Measurements from ENCODE around the gene NPLOC4. TPM values are rescaled to one million over a fixed set of nuclear protein-coding genes. Genes with fewer than 3 reads are reported as not detected.

Gene NPLOC4
- total RNA-seq, 2 donors from 2014 or later, result 77.7 to 87.3 TPM

DNA sequence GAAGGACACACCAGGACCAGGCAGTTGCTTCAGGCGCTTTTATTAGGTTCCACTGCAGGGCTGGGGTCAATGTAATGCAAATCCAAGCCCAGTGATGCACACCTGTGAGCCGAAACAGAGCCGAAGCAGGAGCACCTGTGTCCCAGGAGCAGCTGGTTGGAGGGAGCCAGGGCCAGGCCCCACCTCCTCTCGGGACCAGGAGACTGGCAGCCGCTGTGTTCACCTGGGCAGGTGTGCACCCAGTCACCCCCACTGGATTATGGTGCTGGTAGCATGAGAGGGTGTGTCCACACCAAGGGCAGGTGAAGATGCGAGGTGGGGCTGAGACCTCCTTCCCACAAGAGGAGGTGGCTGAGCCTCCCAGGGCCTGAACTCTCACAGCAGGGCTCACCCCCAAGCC lies 80.0 kb downstream of the NPLOC4 start:
- no peak for DNase-seq (ENCODE audit: low spot score)
- intact Hi-C loops (cut with DNase I), result loop anchor here in 1 of 2 donors (5.0 kb wide), 1 partner anchor 45 kb away; no protein-coding TSS in a partner anchor

DNA sequence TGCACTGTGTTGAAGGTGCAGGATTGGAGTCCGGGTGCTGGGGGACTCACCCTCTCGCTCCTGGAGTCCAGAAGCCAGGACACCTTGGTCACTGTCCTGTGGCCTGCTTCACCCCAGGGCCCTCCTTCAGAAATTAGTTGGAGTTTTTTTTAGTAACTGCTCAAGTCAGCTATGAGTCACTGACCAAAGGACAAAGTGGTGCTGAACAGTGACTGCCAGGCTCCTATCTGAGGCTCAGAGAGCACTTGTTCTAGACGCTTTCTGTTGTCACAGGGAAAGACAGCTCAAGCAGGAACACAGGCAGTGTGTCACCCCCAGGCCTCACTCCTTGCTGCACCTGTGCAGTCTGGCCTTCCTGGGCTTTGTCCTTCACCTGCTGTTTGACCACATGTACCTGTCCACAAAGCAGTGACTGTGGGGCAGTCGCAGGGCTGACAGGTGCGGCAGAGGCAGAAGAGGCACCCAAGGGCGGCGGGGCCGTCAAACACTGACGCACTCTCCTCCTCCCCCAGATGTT lies 80.7 kb downstream of the NPLOC4 start:
- intact Hi-C loops (cut with DNase I), result loop anchor here in 1 of 2 donors (5.0 kb wide), 1 partner anchor 46 kb away; no protein-coding TSS in a partner anchor
- no peak for DNase-seq (ENCODE audit: low spot score)

DNA sequence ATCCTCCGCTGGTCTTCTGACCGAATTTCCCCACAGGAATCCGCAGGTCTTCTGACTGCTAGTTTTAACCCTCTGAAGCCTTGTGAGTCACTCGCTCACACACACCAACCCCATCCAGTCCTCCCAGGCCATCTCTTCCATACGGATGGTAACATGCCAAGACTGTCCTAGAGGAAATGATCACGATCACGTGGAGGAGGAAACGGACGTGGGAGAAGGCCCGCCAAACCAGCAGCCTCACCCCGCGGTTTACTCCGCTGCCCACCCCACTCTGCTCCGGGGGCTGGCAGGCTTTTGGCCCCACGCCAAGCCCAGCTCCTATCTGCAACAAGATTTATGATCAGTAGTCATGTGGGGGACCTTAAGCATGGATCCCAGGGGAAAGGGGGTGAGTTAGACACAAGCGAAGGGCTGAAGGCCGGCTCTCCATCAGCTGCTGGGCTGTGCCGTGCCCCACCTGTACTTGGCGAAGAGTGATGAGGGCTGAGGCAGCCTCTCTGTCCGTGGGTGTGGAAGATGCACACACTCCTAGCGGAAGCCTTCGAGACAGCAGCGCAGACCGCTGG lies 83.2 kb downstream of the NPLOC4 start:
- DNase-seq (ENCODE audit: low spot score), result no peak
- intact Hi-C loops (cut with DNase I), result no loop called here

DNA sequence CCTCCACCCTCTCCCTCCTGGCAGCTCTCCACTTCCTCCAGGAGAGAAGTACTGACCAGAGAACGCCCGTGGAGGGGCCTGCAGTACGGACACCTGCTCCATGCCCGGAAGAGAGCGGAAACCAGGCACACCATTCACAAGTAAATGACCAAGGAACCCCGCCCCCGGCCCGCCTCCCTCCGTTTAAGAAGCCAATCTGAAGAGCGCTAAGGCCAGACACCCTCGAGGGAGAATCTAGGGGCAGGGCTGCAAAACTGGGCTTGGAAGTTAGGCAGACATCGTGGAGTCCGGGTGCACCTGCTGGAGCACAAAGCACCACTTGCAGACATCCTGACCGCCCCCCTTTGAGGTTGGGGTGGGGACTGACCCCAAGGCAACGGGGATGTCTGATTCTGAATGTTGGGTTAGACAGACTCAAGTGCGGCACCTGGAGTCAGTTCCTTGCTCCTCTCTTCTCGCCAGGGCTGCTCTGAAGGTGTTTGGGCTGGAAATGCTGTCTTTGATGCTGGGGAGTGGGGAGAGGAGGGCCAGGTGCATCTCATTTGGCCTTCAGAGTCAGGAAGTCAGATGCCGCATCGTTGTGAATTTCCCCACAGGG lies 83.8 kb downstream of the NPLOC4 start:
- intact Hi-C loops (cut with DNase I), result no loop called here
- peak; percentile 91 for DNase-seq (ENCODE audit: low spot score)

DNA sequence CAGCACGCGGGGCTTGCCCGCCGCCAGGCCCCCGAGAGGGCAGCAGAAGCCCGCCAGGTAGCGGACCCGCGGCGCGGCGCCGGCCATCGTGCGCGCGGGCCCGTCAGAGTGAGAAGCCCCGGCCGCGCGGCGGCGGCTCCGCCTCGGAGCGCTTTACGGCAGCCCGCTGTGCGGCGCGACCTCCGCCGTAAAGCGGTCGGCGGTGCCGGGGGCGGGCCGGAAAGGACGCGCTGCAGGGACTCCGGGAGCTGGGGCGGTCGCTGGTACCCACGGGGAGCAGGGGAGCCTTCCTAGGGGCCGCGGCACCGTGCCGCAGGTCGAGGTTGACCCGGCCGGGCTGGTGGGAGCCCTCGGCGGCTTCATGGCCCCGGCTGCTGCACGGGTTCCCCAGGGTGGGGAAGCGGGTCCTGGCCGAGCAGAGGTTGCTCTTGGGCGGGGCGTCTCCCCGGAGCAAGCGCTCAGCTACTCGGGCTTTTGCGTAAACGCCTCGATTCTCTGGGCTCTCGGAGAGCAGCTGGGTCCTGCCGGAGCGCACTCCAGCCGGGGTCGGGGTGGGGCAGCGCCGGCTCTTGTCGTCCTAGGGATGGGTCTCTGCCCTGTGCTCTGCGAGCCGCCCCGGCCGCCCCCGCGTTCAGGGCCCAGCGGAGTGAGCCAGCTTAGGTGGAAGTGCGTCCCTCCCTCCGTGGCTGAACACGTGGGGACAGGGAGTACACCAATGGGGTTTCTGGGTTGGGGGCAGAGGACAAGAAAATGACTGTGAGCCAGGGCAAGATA lies 84.5 kb downstream of the NPLOC4 start, which contains the start of gene FAAP100:
Gene FAAP100, minus strand, starts transcription at position 110 of the 774 bp plus-strand sequence. Its CDS starts 23 bp downstream, at position 87.
- DNase-seq (ENCODE audit: low spot score), result peak; percentile 95

DNA sequence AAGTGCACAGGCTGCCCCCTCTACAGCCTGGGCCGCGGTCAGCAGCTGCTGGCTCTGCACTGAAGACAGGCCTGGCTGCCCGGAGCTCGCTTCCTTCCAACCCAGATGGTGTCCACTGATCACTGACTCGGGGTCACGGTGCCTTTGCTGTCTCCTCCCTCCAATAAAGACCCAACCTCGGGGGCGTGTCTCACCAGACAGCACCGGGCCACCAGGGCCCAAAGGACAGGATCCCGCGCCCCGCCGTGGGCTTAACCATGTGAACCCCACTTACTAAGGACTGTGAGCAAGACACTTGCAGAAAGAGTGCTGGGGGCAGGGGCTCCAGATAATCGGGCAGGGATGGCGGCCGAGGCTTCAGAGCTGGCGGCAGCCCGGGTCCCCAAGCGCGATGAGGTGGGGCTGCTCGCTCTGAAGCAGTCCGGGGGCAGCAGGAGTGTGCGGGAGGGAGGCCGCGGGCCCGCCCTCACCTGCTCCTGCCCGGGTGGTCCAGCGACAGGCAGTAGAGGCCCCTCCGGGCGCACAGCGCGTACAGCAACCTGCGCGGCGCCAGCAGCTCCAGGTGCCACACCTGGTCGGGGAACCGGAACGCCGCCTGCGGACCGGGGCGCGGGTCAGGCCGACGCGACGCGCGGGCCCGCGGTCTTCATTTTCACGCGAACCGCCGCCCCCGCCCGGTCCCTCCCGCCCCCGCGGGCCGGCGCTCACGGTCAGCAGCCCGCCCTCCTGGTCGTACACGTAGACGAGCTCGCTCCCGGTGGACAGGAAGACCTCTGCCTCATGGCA lies 85.3 kb downstream of the NPLOC4 start:
- intact Hi-C loops (cut with DNase I), result no loop called here
- no peak for DNase-seq (ENCODE audit: low spot score)

More for the DNA sequence above, 84.5 kb downstream of the NPLOC4 start, which contains the start of gene FAAP100:
- intact Hi-C loops (cut with DNase I), result no loop called here

DNA sequence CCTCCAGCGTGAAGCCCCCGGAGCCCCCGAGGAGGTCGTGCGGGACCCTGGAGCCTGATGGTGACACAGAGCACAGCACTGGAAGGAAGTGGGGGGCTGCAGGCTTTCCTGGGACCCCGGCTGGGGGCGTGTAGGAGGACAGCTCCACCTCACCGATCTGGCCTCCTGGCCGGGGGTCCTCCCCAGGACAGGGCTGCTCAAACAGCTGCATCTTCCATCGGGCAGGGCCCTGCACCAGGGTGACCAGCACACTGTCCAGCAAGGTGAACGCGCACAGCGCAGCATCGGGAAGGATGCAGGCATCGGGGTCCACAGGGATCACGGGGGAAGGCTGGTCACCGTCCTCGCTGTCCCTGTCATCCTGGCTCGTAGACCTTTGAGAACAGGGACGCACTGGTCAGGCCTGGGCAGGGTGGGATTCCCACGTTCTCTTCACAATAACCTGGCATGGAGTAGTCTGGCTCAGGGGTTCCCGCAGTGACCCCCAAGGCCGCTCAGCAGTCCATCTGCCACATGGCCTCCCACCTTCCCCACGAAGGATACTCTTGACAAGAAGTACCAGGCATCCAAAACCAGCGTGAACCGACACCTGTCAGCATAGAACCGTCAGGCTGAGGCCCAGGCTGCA lies 86.0 kb downstream of the NPLOC4 start:
- intact Hi-C loops (cut with DNase I), result no loop called here
- DNase-seq (ENCODE audit: low spot score), result no peak

DNA sequence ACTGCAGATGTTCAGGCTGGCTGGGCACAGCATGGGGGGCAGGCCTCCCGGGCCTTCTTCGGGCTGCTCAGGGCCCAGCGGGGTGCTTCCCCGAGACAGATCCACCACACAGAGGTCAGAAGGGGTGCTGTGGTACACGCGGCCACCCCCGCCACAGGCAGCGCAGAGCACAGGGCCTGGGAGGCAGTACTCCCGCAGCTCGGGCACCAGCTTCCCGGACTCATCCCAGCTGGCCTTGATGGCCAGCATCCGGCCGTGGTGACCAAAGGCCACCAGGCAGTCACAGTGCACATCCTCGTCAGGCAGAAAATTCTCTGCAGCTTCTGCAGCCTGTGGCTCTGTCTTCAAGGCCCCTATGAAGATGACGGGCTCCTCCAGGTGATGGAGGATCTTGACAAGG lies 86.6 kb downstream of the NPLOC4 start:
- intact Hi-C loops (cut with DNase I), result no loop called here

DNA sequence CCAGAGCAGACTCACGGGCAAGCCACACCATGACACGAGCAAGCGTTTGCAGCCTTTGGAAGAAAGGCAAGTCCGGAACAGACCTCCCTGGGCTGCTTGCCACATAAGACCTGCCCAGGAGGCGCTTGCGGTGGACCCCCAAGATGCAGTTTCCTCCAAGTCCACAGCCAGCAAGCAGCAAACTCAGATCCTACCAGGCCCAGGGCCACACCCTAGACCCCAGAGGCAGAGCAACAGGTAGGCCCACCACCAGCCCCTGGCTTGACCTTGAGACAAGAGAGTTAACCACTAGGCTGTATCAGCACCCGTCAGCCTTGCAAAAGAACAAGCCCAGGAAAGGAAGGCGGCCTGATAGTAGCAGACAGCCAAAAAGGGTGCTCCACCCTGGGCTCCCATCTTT lies 87.1 kb downstream of the NPLOC4 start:
- intact Hi-C loops (cut with DNase I), result no loop called here
- no peak for DNase-seq (ENCODE audit: low spot score)

More for the DNA sequence above, 86.6 kb downstream of the NPLOC4 start:
- DNase-seq (ENCODE audit: low spot score), result no peak

DNA sequence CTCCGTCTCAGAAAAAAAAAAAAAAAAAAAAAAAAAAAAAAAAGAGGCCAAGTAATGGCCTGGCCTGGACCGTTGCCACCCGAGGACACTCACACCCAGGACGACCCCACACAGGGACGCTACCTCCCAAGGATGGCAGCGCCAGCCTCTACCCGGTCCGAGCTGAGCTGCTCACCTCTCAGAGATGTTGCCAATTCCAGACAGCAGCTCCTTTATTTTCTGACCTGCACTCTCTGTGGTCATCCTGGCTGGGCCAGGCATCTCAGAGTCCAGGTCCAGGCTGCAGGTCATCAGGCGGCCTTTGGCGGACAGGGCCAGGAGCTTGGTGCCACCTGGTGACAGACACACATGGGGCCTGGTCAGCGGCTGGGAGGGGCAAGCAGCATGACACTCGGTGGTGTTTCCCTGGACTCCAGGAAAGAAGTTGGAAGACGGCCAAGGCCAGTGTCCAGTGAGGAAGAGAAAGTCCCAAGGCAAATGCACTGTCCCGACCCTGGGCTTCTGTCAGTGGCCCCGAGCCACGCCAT lies 87.8 kb downstream of the NPLOC4 start:
- intact Hi-C loops (cut with DNase I), result no loop called here
- DNase-seq (ENCODE audit: low spot score), result no peak

DNA sequence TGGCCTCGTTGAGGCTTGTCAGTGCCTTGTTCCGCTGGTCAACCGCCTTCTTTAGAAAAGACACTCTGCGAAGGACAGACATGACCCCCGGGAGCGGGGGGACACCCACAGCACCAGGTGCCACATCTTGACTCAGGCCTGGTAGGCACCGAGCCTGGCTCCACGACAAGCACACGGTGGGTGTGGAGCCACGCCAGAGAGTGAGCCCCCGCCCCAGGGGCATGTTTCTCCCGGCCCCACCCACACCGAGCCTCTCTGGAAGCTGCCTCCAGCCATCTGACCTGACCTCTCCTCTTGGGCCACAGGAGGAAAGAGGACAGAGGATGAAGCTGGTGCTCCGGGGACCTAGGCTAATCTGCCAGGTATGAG lies 89.3 kb downstream of the NPLOC4 start:
- intact Hi-C loops (cut with DNase I), result no loop called here
- no peak for DNase-seq (ENCODE audit: low spot score)

DNA sequence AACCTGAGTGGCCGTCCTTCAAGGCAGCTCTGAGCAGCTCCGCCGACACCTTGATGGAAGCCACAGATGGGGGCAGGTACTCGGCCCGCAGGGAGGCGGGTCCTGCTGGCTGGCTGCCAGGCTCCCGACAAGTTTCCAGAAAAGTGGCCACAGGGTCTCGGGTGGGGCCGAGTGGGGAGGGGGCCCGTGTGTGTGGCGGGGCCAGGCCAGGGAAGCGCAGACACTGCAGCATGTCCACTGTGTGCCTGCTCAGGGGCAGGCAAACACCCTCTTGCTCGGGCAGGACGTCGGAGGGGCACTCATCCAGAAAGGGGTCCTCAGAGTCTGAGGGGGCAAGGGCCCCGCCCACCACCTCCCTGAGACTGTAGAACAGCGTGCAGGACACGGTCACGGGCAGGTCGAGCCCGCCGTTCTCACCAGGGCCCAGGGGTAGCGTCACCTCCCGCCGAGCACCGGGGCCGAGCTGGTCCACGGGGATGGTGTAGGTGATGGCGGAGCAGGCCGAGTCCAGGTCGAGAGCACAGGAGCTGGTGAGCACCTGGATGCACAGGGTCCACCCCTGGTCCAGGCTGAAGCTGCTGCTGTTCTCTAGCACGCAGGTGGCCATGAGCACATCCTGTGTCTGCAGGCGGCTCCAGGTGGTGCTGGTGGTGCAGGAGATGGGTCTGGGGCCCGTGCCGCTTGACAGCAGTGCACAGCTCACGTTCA lies 89.9 kb downstream of the NPLOC4 start:
- no peak for DNase-seq (ENCODE audit: low spot score)

DNA sequence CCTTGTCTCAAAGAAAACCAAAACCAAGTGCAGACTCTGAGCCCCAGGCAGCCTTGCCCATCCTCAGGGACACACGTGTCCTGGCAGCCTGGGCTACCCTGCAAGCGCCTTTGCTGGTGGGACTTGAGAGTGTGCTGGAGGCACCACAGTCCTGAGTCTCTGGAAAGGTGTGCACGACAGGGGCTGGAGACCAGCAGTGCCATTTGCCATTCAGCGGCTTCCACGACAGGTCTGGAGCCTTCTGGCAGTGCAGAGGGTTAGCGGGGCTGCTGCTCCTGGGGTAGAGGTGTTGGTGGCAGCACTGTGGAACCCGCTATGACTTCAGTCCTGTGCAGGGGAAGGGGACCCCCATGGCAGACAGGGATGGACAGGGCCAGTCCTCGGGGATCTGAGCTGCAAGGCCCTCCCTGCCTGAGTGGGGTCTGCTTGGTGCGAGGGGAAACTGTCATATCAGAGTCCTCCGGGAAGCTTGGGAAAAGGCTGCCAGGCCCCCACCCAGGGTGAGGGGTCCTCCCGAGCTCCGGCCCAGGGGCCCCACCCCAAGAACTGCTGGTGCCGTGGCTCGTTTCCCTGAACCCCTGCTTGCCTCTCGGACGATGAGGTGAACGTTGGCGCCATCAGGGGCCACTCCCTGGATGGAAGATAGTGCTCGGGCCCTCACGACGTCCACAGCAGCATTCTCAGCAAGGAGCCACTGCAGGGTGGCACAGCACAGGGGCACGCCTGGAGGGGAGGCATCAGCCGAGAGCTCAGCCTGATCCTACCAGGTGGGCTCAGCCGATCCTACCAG lies 91.6 kb downstream of the NPLOC4 start:
- no peak for DNase-seq (ENCODE audit: low spot score)
- intact Hi-C loops (cut with DNase I), result no loop called here

More for the DNA sequence above, 89.9 kb downstream of the NPLOC4 start:
- intact Hi-C loops (cut with DNase I), result no loop called here

DNA sequence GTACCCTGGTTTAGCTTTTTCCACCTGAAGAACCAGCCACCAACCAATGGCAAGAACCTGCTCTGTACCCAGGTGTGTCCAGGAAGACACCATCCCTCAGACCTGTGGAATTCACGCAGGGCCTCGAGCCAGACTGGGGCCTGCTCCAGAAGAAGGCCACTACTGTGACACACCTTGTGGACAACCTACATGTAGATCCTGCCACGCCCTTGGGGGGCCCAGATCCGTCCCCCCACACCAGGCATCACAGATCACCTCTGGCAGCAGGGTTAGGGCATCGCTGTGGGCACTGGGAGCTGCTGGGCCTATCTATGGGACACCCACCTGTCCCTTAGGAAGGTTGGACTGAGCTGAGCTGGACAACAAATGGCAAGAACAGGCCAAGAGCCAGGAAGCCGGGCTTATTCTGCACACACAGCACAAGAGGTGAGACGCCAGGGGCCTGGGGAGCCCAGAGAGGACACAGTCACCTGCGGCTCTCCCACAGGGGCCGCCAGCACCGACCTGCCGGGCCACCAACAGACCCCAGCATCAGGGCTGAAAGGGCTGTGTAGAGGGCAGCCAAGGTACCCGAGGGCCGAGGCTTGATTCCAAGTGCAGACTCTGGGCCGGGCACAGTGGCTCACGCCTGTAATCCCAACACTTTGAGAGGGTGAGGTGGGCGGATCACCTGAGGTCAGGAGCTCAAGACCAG lies 92.5 kb downstream of the NPLOC4 start:
- no peak for DNase-seq (ENCODE audit: low spot score)
- intact Hi-C loops (cut with DNase I), result no loop called here

DNA sequence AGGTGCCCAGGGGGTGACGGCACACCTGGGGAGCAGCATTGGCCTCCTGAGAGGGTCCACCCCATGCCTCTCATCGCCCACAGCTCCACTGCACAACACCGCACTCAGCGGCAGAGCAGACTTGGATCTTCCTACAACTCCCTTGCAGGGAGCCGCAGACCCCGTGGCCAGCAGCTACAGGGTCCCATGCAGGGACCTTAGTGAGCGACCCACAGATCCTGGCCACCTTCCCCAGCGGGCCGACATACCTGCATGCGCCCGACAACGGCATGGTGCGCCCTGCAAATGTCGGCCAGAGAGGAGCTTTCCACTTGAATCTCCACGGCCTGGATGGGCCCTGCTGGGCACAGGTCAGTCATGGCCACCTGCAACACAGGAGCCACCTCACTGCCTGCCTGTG lies 93.2 kb downstream of the NPLOC4 start:
- intact Hi-C loops (cut with DNase I), result no loop called here
- no peak for DNase-seq (ENCODE audit: low spot score)

DNA sequence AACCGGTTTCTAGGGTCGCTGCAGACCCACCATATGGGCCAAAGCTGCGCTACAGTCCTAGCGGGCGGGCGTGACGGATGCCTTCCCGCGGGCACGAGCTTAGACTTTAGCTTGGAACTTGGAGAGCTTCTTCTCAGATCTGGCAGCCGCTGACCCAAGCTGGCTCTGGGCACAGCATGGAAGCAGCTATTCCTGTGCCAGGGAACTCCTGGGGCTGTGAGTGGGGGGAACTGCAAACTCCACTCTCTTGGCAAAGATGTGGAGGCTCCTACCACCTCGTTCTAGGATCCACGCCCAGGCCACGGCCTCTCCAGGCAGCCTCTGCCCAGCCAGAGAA lies 93.6 kb downstream of the NPLOC4 start:
- intact Hi-C loops (cut with DNase I), result no loop called here

More for the DNA sequence above, 93.6 kb downstream of the NPLOC4 start:
- no peak for DNase-seq (ENCODE audit: low spot score)

Data from posterior vena cava (tissue), 2 donors.